OCI-LY7 (cell line): ENCODE results near the gene PPP4R4. TPM values are rescaled to one million over a fixed set of nuclear protein-coding genes. Genes with fewer than 3 reads are reported as not detected.

Source experiments
- BruUV-seq: library from RNA; stranded (reverse); fragments of 400-500 nt; replicated peaks from 2 replicates; lab custom pipeline; 2021; lab: Mats Ljungman, UMichigan
- CTCF ChIA-PET: fragments of 300-600 bp; sonication (Branson Sonifier 250); formaldehyde crosslinking; loops from one replicate; lab custom pipeline; 2022; ENCODE audit warnings: antibody characterized with exemption; ENCODE audit not compliant: unreplicated experiment; lab: Charles Lee
- POLR2A ChIA-PET: fragments of 300-600 bp; sonication (Branson Sonifier 250); formaldehyde crosslinking; loops from one replicate; lab custom pipeline; 2022; ENCODE audit warnings: antibody characterized with exemption; lab: Charles Lee
- DNase-seq: peaks from one replicate; pipeline ENCODE4 v3.0.0-alpha.2; 2015; ENCODE audit warnings: low spot score
- H2AFZ ChIP-seq: fragments of 200-600 bp; sonication (generic), shearing (Covaris generic); 2 replicates; pipeline ENCODE4 v1.6.1; 2014; ENCODE audit warnings: mild to moderate bottlenecking, antibody characterized with exemption, low read length, moderate library complexity
- H3K27ac ChIP-seq: fragments of 200-600 bp; sonication (generic); 2 replicates; pipeline ENCODE4 v1.5.1; 2014; ENCODE audit warnings: mixed run types, low read depth, mild to moderate bottlenecking, moderate library complexity, low read length, inconsistent platforms; ENCODE audit not compliant: poor library complexity, severe bottlenecking
- H3K36me3 ChIP-seq: fragments of 200-600 bp; sonication (generic); 2 replicates; pipeline ENCODE4 v1.6.1; 2014; ENCODE audit warnings: mild to moderate bottlenecking, antibody characterized with exemption, low read length, moderate library complexity, mixed read lengths; ENCODE audit not compliant: insufficient read depth
- H3K4me1 ChIP-seq: fragments of 200-600 bp; sonication (generic); 2 replicates; pipeline ENCODE4 v1.5.1; 2014; ENCODE audit warnings: mild to moderate bottlenecking, low read length; ENCODE audit not compliant: insufficient read depth, poor library complexity, severe bottlenecking
- H3K4me2 ChIP-seq: fragments of 200-600 bp; sonication (generic); 2 replicates; pipeline ENCODE4 v1.6.1; 2014; ENCODE audit warnings: mild to moderate bottlenecking, low read length
- H3K4me3 ChIP-seq: fragments of 200-600 bp; sonication (generic); 2 replicates; pipeline ENCODE4 v1.5.1; 2014; ENCODE audit warnings: mild to moderate bottlenecking, low read depth, low read length; ENCODE audit not compliant: poor library complexity, severe bottlenecking
- H3K79me2 ChIP-seq: fragments of 200-600 bp; sonication (generic); 2 replicates; pipeline ENCODE4 v1.6.1; 2016; ENCODE audit warnings: low read depth, mild to moderate bottlenecking, low read length, moderate library complexity, mixed read lengths; ENCODE audit not compliant: insufficient read depth
- H3K9me2 ChIP-seq: fragments of 200-600 bp; sonication (generic); 2 replicates; pipeline ENCODE4 v1.6.1; 2016; ENCODE audit warnings: mild to moderate bottlenecking, low read length, mixed read lengths; ENCODE audit not compliant: insufficient read depth
- H3K9me3 ChIP-seq: fragments of 200-600 bp; sonication (generic); 2 replicates; pipeline ENCODE4 v1.6.1; 2014; ENCODE audit warnings: mild to moderate bottlenecking, mixed run types, low read length, mixed read lengths
- H4K20me1 ChIP-seq: fragments of 200-600 bp; sonication (generic); 2 replicates; pipeline ENCODE4 v1.6.1; 2014; ENCODE audit warnings: mild to moderate bottlenecking, antibody characterized with exemption, low read length, moderate library complexity, mixed read lengths; ENCODE audit not compliant: insufficient read depth
- CTCF ChIP-seq: fragments of 200-600 bp; sonication (generic); conservative IDR thresholded peaks from 2 replicates; pipeline ENCODE4 v1.5.1; 2014; ENCODE audit warnings: mild to moderate bottlenecking, antibody characterized with exemption, low read length, moderate library complexity, mixed read lengths
- EZH2phosphoT487 ChIP-seq: fragments of 200-600 bp; sonication (generic); IDR thresholded peaks from 2 replicates; pipeline ENCODE4 v1.6.1; 2018; ENCODE audit warnings: low read depth, borderline replicate concordance, mild to moderate bottlenecking, mixed run types, antibody characterized with exemption, low read length, moderate library complexity, mixed read lengths
- intact Hi-C: fragments of 100-400 bp; cut with micrococcal nuclease; formaldehyde crosslinking; loops from one replicate; pipeline ENCODE4 v1.10.0; 2022; ENCODE audit not compliant: unreplicated experiment
- total RNA-seq, 2 experiments: library from RNA; depleted of rRNA in 1 of 2; stranded (reverse); fragments of >200 nt in 1 of 2; shearing (Covaris generic) in 1 of 2; gene quantifications; 2 replicates each; pipeline ENCODE4 v1.2.3, GENCODE V29; 2014 to 2022

The PPP4R4 gene
- total RNA-seq, 2 experiments from 2014 or later, result 0.54 to 0.93 TPM

GRCh38 chr14:94282991-94283723, 109.0 kb downstream of the PPP4R4 start:
- Histone ChIP-seq H3K27ac (no peak overlapping the region), H3K4me1 (no peaks in the 10 kb centered on the region), H3K9me2 (no peaks in the 10 kb centered on the region), H3K36me3 (no peaks in the 10 kb centered on the region), H2AFZ (no peak overlapping the region), H3K4me3 (no peak overlapping the region), H3K9me3 (no peaks in the 10 kb centered on the region), H3K79me2 (no peaks in the 10 kb centered on the region), H3K4me2 (no peak overlapping the region), H4K20me1 (no peaks in the 10 kb centered on the region; the same call in 1 of the 2 replicates)
- DNase-seq, result no peak
- intact Hi-C loops, result no loop called here
- TF ChIP-seq EZH2phosphoT487 (no peak), CTCF (no peak)
- no TSS peak for BruUV-seq
- ChIA-PET CTCF (no interaction called here), POLR2A (no interaction called here)

DNA sequence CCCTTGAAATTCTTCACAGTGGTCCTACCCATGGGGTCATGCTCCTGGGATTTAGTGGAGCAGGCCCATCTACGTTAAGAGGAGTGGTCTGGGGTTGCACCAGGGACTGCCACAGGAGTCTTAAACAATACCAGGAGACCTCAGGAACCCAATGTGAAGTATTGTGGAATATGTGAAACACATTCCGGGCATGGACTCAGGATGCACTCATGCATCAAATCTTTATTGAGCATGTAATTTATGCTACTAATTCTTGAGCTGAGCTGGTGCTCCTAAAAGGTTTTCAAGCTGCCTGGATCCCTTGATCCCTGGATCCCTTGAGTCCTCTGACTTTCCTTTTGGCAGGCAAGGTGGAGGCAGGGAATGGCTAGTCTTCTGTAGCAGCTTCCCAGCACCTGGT, 110.1 kb downstream of the PPP4R4 start:
- H3K4me2 ChIP-seq, result no peak overlapping the region
- no peaks in the 10 kb centered on the region for H3K79me2 ChIP-seq
- POLR2A ChIA-PET, result no interaction called here
- no peaks in the 10 kb centered on the region for H3K4me1 ChIP-seq
- H3K27ac ChIP-seq, result no peak overlapping the region
- H3K4me3 ChIP-seq, result no peak overlapping the region
- H4K20me1 ChIP-seq, result no peaks in the 10 kb centered on the region; the same call in 1 of the 2 replicates
- CTCF ChIA-PET, result no interaction called here
- H3K9me2 ChIP-seq, result no peaks in the 10 kb centered on the region
- no peaks in the 10 kb centered on the region for H3K36me3 ChIP-seq
- intact Hi-C loops, result no loop called here
- DNase-seq, result no peak
- no TSS peak for BruUV-seq
- H2AFZ ChIP-seq, result no peak overlapping the region
- no peaks in the 10 kb centered on the region for H3K9me3 ChIP-seq
- TF ChIP-seq CTCF (no peak), EZH2phosphoT487 (no peak)

DNA sequence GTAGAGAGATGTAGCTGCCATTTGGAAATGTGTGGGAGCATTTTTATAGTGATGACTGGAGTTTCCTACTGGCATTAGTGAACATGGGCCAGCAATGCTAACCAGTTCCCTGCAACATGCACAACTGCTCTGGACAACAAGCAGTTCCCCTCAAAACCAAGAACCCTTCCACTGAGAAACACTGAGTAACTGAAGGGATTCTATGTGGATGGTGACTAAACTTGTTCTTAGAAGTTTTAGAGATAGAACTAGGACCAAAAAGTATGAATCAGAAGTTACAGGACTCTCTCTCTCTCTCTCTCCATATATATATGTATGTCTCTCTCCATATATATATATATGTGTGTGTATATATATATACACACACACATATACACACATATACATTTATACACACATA, 111.0 kb downstream of the PPP4R4 start:
- POLR2A ChIA-PET, result no interaction called here
- Histone ChIP-seq H3K4me2 (no peak overlapping the region), H3K9me3 (no peaks in the 10 kb centered on the region), H3K4me1 (no peaks in the 10 kb centered on the region), H3K4me3 (no peak overlapping the region), H3K9me2 (no peaks in the 10 kb centered on the region), H2AFZ (no peak overlapping the region), H3K27ac (no peak overlapping the region), H3K79me2 (no peaks in the 10 kb centered on the region), H3K36me3 (no peaks in the 10 kb centered on the region), H4K20me1 (no peaks in the 10 kb centered on the region)
- no TSS peak for BruUV-seq
- intact Hi-C loops, result no loop called here
- DNase-seq, result no peak
- TF ChIP-seq CTCF, result no peak
- no peak for TF ChIP-seq EZH2phosphoT487
- CTCF ChIA-PET, result no interaction called here
